ENCODE results near the gene JADE2.

Gene JADE2

GRCh38 chr5:134530301-134531077, 5.0 kb downstream of the JADE2 start:
- DNase-seq (ENCODE audit: low spot score), result no peak

DNA sequence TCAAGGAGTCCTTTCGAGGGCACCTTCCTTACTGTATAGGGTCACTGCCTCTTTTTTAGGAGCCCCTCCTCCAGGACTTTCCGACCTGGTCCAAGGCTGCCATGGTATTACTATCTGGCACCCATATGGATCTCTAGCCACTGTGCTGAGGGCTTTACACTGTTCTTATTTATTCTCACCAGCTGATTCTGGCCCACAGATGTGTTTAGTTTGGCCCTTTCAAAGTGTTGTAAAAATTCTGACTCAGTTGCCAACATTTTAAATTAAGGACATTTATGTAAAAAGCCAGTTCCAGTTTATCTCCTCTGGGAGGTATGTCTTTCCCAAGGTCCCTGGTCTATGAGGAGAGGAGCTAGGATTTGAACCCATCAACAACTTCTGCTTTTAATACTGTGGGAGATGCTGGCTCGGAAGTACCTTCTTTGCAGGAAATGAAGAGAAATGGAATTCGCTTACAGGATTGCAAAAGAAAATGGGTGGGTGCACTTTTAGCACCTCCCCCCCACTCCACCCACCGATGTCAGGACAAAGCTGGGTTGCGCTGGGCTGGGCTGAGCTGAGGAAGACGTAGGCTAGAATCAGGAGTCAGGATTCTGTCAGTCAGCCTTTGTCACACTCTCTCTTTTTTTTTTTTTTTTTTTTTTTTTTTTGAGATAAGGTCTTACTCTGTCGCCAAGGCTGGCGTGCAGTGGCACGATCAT, 7.8 kb downstream of the JADE2 start:
- DNase-seq (ENCODE audit: low spot score), result no peak

GRCh38 chr5:134534058-134534725, 8.7 kb downstream of the JADE2 start:
- DNase-seq (ENCODE audit: low spot score), result no peak

DNA sequence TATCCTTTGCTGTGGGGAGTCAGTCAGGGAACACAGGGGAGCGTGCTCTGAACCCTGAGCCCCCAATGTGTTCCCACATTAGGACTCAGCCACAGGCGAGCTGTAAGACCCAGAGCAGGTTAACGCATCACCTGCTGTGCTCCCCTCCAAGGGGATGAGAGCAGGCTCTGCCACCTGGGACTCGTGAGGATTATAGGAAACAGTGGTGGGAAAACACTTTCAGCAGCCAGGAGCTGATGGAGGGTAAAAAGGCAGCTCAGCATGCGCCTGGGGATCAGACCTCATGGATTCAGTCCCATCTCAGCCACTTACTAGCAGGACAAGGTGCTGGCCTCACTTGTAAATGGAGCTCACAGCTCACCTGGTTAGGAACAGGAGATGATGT, 9.2 kb downstream of the JADE2 start:
- DNase-seq (ENCODE audit: low spot score), result no peak

DNA sequence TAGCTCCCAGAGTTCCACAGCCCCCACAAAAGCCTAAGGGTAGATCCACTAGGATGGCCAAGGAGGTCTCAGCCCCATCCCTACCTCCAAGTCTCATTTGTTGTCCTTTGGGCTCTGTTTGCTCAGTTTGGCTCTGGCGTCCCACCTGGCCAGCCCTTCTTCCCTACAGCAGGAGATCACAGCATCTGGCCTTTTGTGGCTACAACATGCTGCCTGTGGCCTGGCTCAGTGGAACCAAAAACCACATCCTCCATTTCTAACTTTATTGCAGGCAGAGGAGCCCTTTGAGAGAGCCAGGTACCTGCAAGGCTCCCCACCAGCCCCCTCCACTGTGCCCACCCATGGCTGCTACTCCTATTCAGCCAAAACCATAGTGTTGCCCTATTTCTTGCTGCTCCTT, 11.4 kb downstream of the JADE2 start:
- no peak for DNase-seq (ENCODE audit: low spot score)

GRCh38 chr5:134537297-134537696, 11.8 kb downstream of the JADE2 start:
- DNase-seq (ENCODE audit: low spot score), result no peak

- no peak for DNase-seq (ENCODE audit: low spot score)
These were observed 12.8 kb downstream of the JADE2 start for GRCh38 chr5:134538296-134538695.

DNA sequence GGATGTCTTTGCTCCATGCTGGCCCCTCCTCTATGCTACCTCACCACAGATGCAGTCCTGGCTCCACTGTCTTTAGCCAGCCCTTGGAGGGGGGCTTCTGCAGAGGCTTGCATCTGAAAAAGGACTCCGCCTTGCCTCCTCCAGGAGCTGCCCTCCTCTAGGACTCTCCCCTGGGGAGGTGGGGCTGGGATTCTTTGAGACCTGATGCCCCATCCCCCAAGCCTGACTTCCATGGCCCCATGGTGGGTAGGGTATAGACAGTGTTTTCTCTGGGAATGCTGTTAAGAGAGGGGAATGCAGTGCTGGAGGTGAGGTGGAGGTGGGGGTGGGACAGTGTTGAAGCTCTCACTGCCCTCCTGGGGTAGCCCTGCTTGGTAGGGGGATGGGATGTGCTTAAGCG, 14.3 kb downstream of the JADE2 start:
- DNase-seq (ENCODE audit: low spot score), result no peak

DNA sequence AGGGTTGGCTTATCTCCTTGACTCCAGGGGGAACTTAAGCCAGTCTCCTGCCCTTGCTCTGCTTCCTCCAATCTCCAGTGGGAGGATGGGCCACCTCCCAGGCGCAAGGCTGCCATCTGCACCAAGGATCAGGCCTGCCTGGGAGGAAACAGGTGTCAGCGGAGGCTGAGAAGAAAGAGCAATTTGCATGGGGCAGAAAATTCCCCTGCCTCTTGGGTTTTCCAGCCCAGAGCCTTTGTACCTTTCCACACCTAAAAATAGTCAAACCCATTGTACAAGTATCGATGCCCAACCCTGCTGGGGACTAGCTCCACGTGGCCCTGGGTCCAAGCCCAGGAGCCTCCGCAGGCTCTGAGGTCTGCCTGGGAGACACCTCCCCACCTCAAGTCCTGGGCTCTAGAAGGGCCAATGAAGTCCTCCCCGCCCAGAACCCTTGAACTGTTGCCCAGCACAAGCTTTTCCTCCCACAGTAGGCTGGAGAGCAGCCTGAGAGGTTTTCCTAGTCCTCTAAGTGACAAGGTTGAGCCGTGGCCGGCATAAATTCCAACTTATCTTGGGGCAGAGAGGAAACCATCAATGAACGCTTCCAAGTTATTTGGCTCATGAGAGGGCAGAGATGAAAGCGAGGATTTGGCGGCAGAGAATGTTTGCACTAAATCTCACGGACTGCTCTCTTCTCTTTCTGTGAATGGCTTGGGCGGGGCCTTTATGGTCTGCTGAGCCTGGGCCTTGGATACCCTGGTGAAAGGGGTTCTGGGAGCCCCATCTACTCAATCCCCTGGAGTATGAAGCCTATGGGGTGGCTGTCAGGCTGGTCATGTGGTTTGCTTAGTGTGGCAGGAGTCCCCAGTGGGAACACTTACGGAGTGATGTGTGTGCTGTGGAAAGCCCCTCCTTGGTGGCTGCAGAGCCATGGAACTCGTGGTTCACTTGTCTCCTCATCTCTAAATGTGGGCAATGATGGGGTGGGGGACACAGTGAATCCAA, 15.6 kb downstream of the JADE2 start:
- DNase-seq (ENCODE audit: low spot score), result peak; percentile 70

- no peak for DNase-seq (ENCODE audit: low spot score)
These were observed 16.4 kb downstream of the JADE2 start for GRCh38 chr5:134541736-134542376.

- DNase-seq (ENCODE audit: low spot score), result peak; percentile 85
These were observed 18.5 kb downstream of the JADE2 start for GRCh38 chr5:134543820-134544614.

DNA sequence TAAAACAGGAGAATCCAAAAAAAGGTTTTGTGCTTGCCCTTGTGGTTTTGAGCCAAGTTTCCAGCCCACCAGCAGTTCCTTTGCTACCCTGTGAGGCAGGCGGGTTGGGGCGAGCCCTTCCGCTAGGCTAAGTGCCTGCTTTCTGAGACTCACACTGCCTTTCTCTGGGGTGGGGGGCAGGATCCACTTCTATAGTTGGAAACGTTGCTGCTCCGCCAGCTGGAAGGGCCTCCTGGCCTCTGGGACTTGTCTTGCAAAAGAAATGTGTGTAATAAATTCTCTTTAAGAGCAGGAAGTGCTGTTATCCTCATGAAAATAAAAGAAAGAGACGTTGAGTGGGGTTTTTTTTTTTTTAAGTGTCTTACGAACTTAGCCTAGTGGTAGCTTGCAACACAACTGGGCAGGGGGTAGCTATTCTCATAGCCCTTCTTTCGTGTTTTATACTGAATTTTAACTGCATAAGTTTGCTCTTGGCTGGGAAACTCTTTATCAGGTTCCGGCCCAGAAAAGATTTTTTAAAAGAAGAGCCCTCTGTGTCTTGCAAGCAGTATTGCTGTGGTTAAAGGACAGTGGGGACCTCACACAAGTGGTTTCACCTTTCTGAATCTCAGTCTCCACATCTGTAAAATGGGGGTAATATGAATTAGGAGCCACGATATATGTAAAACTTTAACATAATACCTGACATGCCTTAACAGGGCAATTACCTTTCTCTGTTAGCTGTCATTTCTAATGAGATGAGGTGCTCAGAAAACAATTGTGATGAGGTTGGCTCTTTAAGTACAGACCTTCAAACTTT, 19.8 kb downstream of the JADE2 start:
- DNase-seq (ENCODE audit: low spot score), result no peak

GRCh38 chr5:134547066-134547465, 21.6 kb downstream of the JADE2 start:
- no peak for DNase-seq (ENCODE audit: low spot score)

GRCh38 chr5:134547579-134547978, 22.1 kb downstream of the JADE2 start:
- DNase-seq (ENCODE audit: low spot score), result no peak

DNA sequence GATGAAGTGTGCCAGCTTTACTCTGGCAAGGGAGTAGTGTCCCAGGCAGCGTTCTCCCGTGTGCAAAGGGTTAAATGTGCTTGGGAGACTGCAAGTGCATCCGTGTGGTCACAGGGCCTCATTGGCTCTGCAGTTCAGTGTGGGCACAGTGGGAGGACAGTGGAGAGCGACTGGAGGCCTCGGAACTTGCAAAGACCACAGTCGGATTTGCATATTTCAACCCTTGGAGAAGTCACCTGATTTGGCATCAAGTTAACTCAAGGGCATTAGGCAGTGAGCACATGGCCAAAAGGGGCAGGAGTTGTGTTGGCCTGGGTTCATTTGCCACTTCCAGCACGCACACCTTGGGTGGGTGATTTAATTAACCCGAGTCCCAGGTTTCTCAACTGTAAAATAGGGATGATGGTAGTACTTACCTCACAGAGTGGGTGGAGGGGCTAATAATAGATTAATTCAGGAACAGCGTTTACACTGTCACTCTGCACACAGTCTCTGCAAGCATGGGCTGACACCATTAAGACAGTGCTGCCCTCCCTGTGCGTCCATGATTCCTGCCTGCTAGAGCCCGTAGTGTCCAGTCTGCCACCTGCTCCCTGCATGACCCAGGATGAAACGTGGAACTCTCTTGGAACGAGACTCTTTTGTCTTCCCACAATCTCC, 22.7 kb downstream of the JADE2 start:
- DNase-seq (ENCODE audit: low spot score), result no peak

DNA sequence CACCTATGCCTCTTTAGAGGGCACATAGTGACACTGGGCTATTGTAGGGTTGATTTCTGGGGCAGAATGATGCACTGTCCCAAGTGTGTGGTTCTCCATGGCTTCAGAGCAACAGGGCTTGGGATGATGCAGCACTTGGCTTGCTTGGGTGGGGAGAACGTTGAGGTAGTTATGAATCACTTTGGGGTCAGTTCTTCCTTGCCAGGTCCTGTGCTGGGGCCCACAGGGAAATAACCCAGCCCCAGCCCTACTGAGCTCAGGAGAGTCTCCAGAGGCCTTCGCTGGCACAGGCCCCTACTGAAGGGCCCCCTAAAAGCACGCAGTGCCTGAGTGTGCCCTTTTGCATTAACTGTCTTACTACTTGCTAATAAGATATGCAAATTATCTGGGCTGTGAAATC, 24.2 kb downstream of the JADE2 start:
- DNase-seq (ENCODE audit: low spot score), result peak; percentile 44

DNA sequence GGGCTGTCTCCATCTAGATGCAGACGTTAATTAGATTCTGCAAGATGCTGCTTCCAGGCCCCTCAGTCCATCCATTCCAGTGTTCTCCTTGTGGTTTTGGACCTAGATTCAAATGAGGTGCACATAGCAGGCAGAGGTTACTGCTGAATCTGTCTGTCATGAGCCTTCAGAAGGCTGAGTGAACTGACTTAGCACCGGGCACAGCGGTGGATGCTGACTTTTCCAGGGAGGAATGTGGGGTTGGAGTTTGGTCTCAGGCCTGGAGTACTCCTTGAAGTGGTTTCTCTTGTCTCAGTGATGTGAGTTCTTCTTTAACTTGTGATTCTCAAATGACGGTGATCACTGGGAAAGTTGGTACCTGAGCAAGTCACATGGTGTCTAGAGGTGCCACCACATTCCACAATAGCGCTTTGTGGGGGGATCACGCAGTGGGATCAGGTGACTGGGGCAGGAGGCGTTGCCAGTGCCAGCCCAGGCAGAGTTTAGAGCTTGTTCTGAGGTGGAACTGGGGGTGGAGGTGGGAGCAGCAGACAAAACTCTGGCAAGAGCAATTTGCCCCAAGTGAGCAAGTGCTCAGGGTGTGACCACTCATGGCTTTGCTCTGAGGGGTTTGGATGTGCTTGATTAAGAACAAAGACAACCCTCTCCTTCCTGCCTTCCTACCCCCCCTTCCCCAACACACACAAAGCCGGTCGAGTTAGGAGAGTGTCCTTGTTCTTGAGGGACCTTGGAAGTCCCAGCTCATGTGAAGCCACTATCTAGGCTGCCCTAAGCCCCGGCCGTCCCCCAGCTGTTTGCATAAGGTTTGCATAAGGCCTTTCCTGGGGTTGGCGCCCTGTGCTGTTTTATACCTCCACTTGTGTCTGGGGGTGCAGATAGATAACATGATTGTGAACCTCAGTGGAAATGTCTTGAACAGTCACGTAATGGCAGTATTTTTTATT, 25.1 kb downstream of the JADE2 start:
- peak; percentile 68 for DNase-seq (ENCODE audit: low spot score)

- DNase-seq (ENCODE audit: low spot score), result no peak
These were observed 26.4 kb downstream of the JADE2 start for GRCh38 chr5:134551901-134552300.
